NCI-H774 (cell line): ENCODE results near the gene CDX1.

ENCODE experiments used
- DNase-seq: peaks from one replicate; lab custom pipeline; 2025; lab: John Stamatoyannopoulos, UW

CDX1 gene

DNA sequence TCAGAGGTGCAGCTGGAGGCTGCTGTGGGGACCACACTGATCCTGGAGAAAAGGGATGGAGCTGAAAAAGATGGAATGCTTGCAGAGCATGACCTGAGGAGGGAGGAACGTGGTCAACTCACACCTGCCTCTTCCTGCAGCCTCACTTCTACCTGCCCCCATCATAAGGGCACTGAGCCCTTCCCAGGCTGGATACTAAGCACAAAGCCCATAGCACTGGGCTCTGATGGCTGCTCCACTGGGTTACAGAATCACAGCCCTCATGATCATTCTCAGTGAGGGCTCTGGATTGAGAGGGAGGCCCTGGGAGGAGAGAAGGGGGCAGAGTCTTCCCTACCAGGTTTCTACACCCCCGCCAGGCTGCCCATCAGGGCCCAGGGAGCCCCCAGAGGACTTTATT is 17.4 kb downstream of the CDX1 start:
- DNase-seq = no peak

DNA sequence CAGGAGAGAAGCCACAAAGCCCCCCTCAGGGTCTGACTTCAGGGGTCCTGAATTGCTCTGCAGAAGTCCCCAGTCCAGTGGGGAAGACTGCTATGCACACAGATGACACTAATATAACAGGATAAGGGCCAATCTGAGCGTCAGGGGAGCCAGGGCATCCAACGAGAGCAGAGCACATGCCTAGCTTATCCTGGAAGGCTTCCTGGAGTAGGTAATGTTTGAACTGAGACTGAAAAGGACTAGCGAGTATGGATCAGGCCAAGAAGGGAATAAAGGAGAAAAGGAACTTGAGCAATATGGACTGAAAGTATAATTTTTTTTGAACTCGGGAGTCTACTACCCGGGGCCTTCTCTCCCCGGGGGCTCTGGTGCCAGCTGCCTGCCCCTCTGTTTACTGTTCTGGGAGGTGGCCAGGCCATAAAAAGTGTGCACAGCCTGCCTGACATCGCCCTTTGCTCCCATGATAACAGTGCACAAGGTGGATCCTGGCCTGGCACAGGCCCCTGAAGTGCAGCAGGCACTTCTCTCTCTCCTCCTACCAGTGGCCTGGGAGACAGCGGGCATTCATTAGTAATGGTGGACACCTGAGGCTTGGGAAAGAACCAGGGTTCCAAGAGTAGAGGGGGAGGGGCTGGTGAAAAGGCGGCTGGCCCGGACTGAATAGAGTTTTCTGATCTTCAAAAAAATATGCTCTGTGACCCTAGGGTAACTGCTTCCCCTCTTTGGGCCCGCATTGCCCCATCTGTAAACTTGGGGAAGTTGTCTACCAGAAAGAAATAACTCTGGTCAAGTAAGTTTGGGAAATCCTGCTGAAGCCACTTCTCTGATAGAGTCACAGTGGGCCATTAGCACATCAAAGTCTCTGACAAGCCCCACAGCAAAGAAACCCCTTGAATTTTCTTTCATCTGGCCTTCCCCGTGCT is 18.7 kb downstream of the CDX1 start:
- no peak for DNase-seq

DNA sequence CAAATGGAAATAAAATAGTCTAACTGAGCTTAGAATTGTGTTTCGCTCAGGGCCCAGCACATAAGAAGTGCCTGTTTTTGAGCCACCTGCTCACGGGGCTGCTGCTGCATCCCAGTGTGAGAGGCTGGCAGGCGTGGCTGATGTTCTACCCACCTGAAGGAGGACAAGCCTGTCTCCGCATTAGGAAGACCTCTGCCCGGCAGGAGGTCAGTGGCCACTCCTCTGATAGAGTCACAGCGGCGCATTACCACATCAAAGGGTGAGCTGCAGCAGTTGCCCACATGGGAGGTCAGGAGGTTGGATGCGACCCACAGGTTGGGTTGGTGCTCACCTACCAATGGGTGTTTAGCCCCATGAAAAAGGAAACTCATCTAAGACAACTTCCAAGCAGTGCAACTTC is 19.6 kb downstream of the CDX1 start:
- DNase-seq = no peak

DNA sequence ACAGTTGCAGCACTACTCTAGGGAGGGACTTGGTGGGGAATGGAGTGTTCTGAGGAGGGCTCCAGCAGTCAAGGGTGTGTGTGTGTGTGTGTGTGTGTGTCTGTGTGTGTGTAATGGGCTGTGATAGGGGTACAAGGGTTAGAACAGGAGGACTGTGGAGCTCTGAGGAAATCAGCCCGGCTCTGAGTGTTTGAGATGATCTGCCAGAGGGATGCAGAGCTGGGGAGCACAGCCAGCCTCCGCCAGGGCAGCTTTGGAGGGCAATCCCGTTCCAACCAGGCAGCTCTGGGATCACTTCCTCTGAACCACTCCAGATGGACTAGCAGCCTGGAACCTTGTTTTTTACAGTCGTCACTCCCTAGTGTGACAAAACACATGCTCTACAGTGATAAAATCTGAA is 20.3 kb downstream of the CDX1 start:
- no peak for DNase-seq

DNA sequence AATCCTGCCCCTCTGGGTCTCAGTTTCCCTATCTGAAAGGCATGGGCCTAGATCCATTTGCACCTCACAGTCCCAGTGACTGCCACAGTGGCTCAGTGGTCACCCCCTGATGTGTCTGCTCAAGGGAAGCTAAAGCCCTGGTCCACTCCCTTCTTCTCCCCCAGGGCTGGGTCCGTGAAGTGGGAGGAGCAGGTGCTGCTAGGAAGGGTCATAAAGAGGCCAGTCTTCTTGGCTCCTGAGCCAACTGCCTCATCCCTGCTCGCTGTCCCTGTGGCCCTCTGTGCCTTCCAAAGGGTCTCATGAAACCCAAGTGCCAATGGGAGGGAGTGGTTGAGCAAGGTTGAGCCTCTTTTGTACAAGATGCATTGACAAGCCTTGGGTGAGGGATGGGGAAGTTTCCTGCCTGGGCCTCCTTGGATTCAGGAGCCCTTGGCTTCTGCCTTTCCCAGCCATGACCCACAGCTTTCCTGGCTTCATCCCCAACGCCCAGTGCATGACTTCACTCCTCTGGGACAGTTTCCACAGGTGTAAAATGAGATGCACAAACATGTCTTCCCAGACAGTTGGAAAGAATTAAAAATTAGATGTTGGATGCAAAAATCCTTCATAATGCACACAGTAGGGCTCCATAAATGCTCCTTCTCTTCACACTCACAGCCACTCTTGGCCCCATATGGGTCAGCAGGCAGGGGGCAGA is 21.7 kb downstream of the CDX1 start:
- DNase-seq = no peak

DNA sequence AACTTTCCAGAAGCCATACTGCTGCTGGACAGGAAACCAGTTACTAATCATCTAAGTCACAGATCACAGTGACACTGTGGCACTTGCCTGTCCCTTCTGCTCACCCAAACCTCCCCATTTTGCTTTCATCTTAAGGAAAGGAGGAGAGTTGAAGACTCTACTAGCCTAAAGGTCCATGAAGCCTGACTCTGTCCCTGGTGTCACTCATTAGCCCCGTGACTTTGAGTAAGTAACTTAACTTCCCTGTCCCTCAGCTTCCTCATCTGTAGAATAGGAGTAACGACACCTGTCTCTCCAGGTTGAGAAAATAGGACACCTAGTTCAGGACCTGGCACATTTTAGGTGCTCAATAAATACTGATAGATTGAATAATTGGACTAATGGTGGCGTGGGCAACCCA is 22.7 kb downstream of the CDX1 start:
- no peak for DNase-seq

DNA sequence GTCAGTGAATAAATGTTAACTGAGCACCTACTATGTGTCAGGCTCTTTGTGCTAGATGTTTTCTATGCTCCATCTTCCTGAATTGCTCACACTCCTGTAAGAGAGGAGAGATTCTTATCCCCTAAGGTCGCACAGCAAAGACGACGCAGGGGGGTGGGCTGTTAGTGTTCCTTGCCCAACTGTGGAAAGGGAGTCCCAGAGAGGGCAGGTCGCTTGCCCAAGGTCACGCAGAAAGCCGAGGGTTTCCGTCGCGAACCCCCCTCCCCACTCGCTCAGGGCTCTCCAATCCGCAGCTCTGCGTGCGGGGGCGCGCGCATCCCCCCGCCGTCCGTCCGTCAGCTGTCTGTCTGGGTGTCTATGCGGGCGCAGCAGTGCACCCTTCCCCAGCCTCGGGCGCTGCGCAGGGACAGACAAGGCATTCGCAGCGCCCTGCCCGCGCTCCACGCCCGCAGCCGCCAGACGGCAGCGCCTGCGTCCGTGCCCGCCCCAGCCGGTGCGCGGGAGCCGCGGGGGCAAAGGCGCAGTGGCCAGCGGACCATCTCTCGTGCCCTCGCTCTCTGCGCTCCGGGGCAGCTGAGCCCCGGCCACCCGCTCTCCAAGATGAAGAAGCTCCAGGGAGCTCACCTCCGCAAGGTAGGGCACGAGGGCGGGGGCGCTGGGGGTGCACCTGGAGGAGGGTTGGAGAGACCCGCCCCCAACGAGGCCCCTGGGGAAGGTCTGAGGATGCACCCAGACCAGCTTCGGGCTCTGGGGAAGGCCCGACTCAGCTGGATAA is 23.3 kb downstream of the CDX1 start, which contains the start of gene SLC6A7:
Gene SLC6A7 (plus strand): TSS at position 335 of the 775 bp plus-strand sequence. CDS start 266 bp downstream, at position 601.
- no peak for DNase-seq

DNA sequence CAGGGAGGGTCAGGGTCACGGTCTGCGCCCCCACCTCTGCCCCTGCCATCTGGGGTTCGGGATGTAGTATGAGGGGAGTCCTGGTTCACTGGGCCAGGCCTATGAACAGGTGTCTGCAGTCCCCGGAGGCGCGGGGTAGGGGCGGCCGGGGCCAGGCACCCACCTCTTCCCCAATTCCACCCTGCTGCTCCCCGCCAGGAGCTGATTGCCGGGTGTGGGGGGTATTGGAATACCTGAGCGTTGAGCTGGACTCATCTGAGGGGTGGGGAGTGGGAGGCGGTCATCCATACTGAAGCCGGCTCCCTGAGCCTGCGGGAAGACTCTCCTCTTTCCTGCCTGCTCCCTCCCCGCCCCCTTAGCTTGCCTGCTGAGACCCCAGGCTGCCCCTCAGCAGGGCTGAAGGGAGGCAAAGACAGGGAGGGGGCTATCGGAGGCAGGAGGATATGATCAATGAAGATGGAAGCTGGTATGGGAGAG is 24.0 kb downstream of the CDX1 start:
- no peak for DNase-seq

DNA sequence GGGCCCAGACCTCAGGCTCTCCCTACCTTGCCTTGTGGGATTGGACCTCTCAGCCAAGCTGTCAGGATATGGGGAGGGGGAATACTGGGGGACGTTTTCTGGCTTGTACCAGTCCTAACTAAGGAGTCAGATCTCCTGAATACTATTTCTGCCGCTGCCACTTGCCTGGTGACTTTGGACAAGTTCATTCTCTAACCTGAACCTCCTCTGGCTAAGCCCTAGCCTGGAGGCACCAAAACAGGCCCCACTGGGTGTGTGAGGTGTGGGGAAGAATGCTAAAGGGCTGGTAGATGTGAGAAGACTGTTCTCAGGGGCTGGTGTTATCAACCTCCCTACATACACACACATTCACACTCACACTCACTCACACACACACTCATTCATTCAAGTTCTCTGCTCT is 24.4 kb downstream of the CDX1 start:
- no peak for DNase-seq

DNA sequence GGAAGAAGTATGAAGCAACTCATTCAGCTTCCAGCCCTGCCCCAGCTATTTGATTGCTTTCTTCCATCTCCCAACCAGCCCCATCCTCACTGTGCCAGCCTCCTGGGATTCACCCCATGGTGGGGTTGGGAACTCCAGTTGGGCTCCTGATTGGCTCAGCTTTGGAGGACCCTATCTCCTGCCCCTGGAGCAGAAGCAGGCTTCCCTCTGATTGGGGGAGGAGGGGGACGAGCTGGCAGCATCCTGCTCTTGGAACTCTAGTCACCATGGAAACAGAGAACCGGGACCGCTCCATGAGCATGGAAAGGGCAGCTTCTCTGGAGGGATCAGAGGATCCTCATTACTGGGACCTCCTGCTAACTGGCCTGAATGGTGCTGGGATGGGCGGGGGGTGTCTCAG is 25.9 kb downstream of the CDX1 start:
- no peak for DNase-seq

DNA sequence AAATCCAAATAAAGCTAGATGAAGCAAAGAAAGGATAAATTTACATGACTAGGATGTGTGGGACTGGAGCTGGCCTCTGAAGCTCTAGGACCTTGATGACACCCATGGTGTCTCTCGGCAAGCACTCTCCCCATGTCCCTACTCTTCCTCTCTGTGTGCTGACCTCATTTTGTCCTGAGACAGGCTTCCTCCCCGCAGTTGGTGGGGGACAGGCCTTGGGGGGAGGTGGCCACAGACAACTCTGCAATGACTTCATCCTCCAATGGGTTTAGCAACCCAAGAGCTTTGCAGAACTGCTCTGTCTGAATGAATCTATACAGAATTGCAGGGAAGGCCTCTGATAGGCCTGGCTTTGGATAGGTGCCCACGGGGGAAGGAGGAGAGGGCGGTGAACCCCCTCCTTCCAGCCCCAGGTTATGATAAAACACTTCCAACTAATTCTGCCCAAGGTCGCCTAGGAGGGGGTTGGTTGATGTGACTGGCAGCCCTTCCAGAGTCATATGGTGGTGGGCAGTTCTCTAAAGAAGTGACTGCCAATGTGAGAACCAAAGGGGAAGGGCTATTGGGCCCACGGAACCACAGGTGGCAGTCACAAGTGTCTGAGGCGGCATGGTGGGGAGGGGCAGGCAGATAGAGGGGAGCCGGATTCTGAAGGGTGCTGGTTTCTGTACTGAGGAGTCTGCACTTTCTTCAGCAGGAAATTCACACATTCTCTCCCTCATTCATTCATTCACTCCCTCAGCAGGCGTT is 29.3 kb downstream of the CDX1 start:
- DNase-seq = no peak

DNA sequence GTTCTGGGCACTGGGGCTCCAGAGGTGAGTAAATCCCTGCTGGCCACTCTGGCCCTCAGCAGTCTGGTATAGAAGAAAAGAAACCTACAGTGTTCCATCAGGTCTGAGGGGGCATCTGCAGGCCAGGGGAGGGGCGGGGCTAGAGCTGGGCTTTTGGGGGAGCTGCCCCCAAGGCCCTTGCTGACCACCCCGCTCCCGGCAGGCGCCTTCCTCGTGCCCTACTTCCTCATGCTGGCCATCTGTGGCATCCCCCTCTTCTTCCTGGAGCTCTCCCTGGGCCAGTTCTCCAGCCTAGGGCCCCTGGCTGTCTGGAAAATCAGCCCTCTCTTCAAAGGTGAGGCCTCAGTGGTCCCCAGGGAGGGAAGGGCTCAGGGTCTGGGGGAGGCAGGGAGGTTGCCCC is 29.9 kb downstream of the CDX1 start:
- DNase-seq = no peak

DNA sequence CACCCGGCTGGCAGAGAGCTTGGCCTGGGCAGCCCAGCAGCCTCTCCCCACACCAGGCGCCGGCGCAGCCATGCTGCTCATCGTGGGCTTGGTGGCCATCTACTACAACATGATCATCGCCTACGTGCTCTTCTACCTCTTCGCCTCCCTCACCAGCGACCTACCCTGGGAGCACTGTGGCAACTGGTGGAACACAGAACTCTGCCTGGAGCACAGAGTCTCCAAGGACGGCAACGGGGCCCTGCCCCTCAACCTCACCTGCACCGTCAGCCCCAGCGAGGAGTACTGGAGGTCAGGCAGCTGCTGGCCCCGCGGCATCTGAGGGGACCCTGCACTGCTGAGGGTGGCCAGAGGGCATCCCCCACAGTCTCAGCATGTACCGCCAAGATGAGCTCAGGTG is 30.4 kb downstream of the CDX1 start:
- DNase-seq = no peak

DNA sequence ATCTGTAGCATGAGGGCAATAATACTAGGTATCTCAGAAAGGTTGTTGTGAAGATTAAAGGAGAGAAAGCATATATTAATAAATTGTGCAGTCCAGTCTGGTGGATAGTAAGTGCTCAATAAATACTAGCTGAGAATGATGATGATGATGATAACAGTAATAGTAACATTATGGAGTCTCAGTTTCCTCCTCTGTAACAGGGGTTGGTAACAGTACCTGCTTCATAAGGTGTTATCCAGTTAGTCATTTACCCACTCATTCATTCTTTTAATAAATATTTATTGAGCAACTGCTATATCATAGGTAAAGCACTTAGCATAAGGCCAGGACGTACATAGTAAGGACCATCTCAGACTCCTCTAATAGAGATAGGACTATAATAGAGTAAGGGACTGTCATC is 30.9 kb downstream of the CDX1 start:
- no peak for DNase-seq

DNA sequence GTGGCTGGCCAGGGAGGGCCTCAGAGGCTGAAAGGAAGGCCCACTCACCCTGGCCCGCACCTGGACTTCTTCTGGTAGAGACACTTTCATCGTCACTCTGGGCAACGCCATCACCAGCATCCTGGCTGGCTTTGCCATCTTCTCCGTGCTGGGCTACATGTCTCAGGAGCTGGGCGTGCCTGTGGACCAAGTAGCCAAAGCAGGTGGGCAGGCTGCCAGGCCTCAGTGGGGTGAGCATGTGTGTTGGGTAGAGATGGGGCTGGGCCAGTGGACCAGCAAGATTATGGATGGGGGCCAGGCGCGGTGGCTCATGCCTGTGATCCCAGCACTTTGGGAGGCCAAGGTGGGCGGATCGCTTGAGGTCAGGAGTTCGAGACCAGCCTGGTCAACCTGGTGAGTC is 35.9 kb downstream of the CDX1 start:
- no peak for DNase-seq

DNA sequence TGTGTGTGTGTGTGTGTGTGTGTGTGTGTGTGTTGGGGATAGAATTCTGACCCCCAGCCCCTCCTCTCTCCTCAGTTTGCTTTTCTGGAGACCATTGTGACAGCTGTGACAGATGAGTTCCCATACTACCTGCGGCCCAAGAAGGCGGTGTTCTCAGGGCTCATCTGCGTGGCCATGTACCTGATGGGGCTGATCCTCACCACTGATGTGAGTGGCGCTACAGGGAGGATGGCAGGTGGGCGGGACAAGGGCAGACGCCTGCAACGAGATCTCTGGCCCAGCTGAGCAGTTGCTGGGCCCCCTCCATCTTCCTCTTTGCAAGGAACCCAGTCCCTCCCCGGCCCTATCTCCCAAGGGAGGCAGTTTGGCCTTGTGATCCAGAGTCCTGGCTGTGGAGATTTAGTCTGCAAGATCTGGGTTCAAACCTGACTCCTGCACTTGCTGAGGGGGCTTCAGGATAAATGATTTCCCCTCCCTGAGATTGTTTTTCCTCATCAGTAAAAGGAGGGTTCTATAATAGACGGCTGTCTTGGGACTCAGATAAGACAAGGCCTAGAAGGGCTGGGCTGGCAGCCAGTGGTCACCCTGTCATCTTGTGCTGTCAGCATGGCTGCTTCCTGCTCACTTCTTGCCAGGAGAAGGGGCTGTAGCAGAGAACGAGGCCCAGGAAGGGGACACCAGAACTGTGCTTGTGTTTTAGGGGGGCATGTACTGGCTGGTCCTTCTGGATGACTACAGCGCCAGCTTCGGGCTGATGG is 37.4 kb downstream of the CDX1 start:
- DNase-seq = no peak

DNA sequence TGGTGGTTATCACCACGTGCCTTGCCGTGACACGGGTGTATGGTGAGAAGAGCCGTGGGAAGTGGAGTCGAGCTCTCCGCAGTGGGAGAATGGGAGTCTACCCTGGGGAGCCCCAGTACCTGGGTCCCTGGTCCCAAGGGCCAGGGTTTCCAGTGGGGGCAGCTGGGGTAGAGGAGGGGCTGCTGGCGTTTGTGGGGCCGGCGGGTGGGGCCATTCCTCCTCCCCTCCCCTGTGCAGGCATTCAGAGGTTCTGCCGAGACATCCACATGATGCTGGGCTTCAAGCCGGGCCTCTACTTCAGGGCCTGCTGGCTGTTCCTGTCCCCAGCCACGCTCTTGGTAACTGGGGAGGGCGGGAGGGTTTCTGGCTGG is 38.0 kb downstream of the CDX1 start:
- DNase-seq = no peak

DNA sequence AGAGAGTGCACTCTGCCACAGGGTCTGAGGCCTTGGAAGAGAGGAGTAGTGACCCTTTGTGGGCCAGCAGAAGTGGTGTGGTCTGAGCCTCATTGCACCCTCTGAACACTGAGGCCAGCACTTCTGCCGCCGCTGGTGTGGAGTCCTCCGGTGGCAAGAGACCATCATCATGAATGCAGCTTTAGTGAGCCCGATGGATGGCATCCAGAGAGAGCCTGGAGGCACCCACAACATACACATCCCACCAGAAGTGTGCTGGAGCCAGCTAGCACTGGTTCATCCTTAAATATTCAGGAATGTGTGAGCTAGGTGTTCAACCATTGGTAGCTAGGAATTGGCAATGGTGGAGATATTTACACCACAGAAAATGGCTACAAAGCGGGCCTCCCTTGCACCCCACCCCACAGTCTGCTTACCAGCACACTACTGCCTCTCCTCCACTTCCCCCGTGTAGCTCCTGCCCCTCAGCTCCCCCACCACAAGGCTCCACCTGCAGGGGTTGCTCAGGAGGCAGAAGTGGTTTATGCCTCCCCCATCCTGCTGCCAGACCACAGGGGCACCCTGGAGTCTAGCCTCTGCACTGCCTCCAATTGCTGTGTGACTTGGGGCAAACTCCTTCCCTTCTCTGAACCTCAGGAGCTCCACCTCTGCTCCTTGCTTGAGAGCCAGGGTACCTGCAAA is 39.7 kb downstream of the CDX1 start:
- DNase-seq = no peak

DNA sequence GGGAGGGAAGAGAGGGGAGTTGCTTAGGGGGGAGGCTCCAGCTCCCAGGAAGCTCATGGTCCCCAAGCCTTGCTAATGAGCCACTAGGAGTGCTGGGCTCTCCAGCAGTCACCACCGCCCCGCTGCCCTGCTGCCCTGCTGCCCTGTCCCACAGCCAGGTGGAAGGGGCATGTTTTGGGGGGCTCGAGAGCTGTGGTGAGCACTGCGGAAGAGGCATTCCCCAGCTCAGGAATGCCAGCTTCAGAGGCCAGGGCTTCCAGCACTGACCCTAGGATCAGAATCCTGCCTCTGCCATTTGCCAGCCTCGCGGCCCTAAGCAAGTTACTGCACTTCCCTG is 40.2 kb downstream of the CDX1 start:
- DNase-seq = no peak
